Mucosa of descending colon (tissue), 3 donors: Measurements from ENCODE around the gene KIF20B. TPM values are rescaled to one million over a fixed set of nuclear protein-coding genes. Genes with fewer than 3 reads are reported as not detected.

Source experiments
- ATAC-seq: fragments of 200-7000 bp; cut with Tn5 transposase; one replicate; pipeline ENCODE4 v1.9.1; 2020; ENCODE audit warnings: mild to moderate bottlenecking, moderate library complexity
- DNase-seq, 3 donors: peaks; one replicate each; pipeline ENCODE4 v3.0.0-alpha.2; 2020
- H3K36me3 ChIP-seq: fragments of 200-600 bp; one replicate; pipeline ENCODE4 v1.8.0; 2021; ENCODE audit warnings: low read depth, mild to moderate bottlenecking
- H3K4me1 ChIP-seq: fragments of 200-600 bp; one replicate; pipeline ENCODE4 v1.8.0; 2021; ENCODE audit warnings: low read depth, mild to moderate bottlenecking
- H3K4me3 ChIP-seq: fragments of 200-600 bp; one replicate; pipeline ENCODE4 v1.8.0; 2021; ENCODE audit warnings: mild to moderate bottlenecking
- H3K9me3 ChIP-seq: fragments of 200-600 bp; one replicate; pipeline ENCODE4 v1.8.0; 2021; ENCODE audit warnings: mild to moderate bottlenecking
- CTCF ChIP-seq: fragments of 200-600 bp; IDR thresholded peaks from one replicate; pipeline ENCODE4 v1.8.0; 2022; ENCODE audit warnings: antibody characterized with exemption, mild to moderate bottlenecking
- intact Hi-C, 2 donors: fragments of 100-400 bp; cut with DNase I in 1 of 2; cut with micrococcal nuclease in 1 of 2; formaldehyde crosslinking; loops; one replicate each; pipeline versions ENCODE4 v1.11.0 to v1.11.1; 2022; cut with DNase I, micrococcal nuclease
- total RNA-seq, 3 donors: library from RNA; stranded (reverse); fragmentation: NEBNext Ultra II Directional in 2 of 3; extraction: Animal tissue kit (Norgen Biotek cat#: 25700) in 2 of 3; gene quantifications; one replicate each; pipeline versions ENCODE4 v1.2.1 to v1.2.4, GENCODE V29; 2021 to 2023
- donor health status: DM: no; HTN: no; CAD: no; lungs with moderate emphysema.
- donor health status: DM: no; HTN: no; CAD: no.
- donor health status: DM: no; HTN: yes; CAD: no.

KIF20B gene
- total RNA-seq, 3 donors from 2014 or later, result 6.0 to 16.8 (median 7.5) TPM

GRCh38 chr10:89799573-89799972 is 98.2 kb downstream of the KIF20B start:
- Histone ChIP-seq H3K9me3 (no peaks in the 10 kb centered on the region), H3K36me3 (no peaks in the 10 kb centered on the region), H3K4me1 (no peaks in the 10 kb centered on the region), H3K4me3 (no peak overlapping the region)
- no peak for ATAC-seq
- TF ChIP-seq CTCF, result no peak
- no peak for DNase-seq
- intact Hi-C loops, result no loop called here

- Histone ChIP-seq H3K4me3 (no peak overlapping the region), H3K4me1 (no peaks in the 10 kb centered on the region), H3K9me3 (no peaks in the 10 kb centered on the region), H3K36me3 (no peaks in the 10 kb centered on the region)
- DNase-seq (no peak), ATAC-seq (no peak)
- intact Hi-C loops, result no loop called here
- TF ChIP-seq CTCF, result no peak
Observed at GRCh38 chr10:89805599-89806013, 104.2 kb downstream of the KIF20B start.

GRCh38 chr10:89808842-89809241 is 107.5 kb downstream of the KIF20B start:
- intact Hi-C loops, result no loop called here
- Histone ChIP-seq H3K9me3 (no peaks in the 10 kb centered on the region), H3K4me3 (no peak overlapping the region), H3K36me3 (no peaks in the 10 kb centered on the region), H3K4me1 (no peaks in the 10 kb centered on the region)
- TF ChIP-seq CTCF, result no peak
- DNase-seq (no peak), ATAC-seq (no peak)

- intact Hi-C loops, result no loop called here
- DNase-seq, result no peak
- H3K9me3 ChIP-seq, result no peaks in the 10 kb centered on the region
- ATAC-seq, result no peak
- H3K36me3 ChIP-seq, result no peaks in the 10 kb centered on the region
- H3K4me1 ChIP-seq, result no peaks in the 10 kb centered on the region
- TF ChIP-seq CTCF, result no peak
- H3K4me3 ChIP-seq, result no peak overlapping the region
Observed at GRCh38 chr10:89809766-89810165, 108.4 kb downstream of the KIF20B start.

GRCh38 chr10:89810908-89811525 is 109.6 kb downstream of the KIF20B start:
- H3K36me3 ChIP-seq, result no peaks in the 10 kb centered on the region
- DNase-seq (no peak), ATAC-seq (no peak)
- no peaks in the 10 kb centered on the region for H3K9me3 ChIP-seq
- H3K4me3 ChIP-seq, result no peak overlapping the region
- TF ChIP-seq CTCF, result no peak
- intact Hi-C loops, result no loop called here
- no peaks in the 10 kb centered on the region for H3K4me1 ChIP-seq

GRCh38 chr10:89813546-89813945 is 112.2 kb downstream of the KIF20B start:
- Histone ChIP-seq H3K4me1 (no peaks in the 10 kb centered on the region), H3K36me3 (no peaks in the 10 kb centered on the region), H3K4me3 (no peak overlapping the region), H3K9me3 (no peaks in the 10 kb centered on the region)
- intact Hi-C loops, result no loop called here
- no peak for TF ChIP-seq CTCF
- DNase-seq, result no peak
- no peak for ATAC-seq
